GM19238 (cell line): ENCODE data around the gene TTC22.
"Not testable (repeated sequence)": the region's sequence is repeated elsewhere in the genome, so short reads cannot be mapped to it uniquely, and the experiment has no call there.

Experiments used
- DNase-seq: peaks from one replicate; pipeline ENCODE4 v3.0.0; 2011; ENCODE audit warnings: low spot score; ENCODE audit not compliant: insufficient read length

TTC22 gene

DNA sequence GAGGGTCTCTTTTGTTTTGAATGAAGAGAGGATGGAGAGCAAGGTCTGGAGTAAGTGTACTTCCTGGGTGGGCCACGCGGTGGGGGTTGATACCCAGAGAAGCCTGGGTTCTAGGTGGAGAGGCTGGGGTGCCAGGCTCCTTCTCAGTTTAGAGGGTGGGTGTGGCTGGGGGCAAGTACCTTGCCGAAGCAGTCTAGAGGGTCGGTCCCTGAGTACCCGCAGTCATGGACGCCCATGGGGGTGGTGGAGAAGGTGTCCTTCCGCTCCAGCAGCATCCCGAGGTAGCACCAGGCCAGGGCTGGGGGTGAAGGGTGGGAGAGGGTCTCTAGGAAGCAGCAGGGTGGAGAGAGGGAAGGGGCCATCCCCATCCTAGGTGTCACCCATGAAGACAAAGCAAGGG is 14.3 kb downstream of the TTC22 start:
- no peak for DNase-seq

DNA sequence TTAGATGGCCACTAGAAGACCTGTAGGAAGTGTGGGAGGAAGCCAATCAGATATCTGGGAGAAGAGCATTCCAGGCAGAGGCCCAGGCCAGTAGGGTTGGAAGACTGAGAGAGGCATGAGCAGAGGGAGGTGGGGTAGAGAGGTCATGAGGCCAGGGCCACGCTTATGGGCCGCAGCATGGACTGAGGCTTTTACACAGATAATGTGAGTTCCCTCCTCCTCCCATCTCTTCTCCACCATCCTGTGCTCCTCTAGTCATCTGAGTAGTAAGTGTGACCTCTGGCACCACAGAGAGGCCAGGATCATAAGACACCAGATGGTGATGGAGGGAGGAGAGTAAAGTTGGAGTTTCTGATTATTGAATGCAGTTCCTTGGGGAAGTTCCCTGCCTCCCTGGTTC is 17.1 kb downstream of the TTC22 start:
- DNase-seq: no peak

DNA sequence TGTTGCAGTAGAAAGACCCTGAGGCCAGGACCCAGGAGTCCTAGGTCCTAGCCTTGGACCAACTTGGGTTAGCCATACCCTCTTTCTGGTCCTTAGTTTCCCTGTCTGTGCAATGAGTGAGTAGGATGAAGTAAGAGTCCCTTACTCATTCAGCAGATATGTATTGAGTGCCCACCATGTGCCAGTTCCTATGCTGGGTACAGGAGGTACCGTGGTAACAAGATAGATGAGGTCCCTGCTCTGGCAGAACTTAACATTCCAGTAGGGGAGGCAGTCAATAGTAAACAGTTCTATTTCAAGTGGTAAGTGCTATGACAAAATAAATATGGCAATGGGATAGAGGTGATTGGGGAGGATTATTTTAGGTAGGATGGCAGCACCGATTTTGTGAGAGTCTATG is 18.5 kb downstream of the TTC22 start:
- DNase-seq: no peak

DNA sequence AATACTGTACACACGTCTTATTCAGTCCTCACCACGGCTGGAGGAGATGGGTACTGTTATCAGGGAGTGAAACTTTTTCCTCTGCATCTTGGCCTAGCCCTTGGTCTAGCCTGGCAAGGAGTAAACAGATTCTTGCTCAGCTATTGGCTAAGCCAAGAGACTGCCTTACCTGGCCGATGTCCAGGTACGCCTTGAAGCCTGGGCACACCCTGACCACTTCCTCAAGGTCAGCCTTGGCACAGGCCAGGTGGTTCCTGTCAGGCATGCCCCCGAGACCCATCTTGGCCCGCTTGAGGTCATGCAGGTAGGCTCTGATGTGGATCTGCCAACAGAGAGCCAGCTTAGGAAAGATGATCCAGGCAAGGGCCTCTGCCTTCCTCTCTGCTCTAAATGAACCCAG is 19.0 kb downstream of the TTC22 start:
- no peak for DNase-seq

DNA sequence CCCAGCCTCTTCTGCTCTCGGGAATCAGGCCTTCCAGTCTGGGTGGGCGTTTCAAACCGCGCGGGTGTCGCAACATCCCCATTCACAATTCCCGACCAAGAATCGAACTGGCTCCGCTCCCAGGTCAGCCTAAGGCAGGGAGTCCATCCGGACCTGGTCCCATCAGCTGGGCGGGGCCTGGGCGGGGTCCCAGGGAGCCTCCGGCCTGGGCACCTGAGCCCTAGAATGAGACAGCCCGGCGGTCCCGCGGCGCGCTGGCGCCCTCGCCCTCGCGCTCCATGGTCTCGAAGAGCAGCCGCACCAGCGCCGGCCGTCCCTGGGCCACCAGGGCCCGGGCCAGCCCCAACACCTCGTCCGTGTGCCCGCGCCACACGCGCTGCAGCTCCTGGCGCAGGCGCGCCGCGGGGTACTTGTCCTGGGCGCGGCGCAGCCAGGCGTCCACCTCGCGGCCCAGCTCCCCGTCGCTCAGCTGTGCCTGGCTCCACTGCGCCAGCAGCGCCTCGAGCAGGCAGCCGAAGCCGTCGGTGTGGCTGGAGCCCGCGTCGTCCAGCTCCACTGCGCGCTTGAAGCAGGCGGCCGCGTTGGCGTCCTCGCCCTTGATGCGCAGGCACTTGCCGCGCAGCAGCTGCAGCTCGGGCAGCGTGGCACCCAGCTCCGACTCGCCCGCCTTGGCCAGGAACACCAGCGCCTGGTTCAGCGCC is 19.9 kb downstream of the TTC22 start:
- no peak for DNase-seq

- no peak for DNase-seq
These were observed 23.7 kb downstream of the TTC22 start for GRCh38 chr1:54777431-54777830.

DNA sequence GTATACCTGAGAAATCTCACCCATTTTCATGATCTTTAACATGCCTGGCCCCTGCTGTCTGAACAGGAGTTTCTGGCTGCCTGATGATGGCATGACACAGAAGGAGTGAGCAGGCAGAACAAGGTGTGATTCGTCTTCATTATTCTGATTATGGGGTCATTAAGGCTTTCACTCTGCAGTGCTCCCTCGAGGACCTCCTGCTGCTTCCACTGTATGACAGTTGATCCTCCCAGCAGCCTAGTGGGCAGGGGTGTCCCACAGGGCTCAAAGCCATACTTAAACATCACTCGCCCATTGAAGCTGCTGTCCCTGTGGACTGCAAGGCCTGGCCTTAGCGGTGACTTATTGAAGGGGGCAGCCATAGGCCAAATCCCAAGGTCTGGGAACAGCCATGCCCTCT is 24.1 kb downstream of the TTC22 start:
- DNase-seq: no peak

DNA sequence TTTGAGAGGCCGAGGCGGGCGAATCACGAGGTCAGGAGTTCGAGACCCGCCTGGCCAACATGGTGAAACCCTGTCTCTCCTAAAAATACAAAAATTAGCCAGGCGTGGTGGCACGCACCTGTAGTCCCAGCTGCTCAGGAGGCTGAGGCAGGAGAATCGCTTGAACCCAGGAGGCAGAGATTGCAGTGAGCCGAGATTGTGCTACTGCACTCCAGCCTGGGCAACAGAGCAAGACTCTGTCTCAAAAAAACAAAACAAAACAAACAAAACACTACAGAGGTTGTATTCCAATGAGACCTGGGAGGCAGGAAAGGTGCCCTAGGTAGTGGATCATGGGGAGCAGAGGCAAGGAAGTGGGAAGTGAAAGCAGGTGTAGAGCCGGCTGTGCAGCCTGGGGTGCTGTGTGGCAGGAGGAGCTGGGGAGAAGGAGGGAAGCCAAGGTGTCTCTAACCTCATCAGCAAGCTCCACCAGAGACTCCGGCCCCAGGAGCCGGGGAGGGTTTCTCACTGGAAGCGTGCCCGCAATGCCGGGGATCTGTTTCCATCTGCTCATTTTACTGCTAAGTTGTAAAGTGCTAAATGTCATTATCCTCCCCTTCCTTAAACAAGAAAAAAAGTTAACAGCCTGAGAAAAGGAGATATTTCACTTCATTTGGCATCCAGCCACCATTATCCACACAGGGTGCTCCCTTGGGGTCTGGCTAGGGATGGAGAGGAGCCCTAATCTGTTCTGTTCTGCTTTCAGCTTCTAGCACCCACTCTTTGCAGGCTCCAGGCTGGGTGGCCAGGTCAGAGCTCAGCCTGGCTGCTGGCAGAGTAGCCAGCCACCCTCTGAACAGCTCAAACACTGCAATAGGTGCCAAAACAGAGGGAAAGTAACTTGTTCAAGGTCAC is 25.0 kb downstream of the TTC22 start:
- not testable (repeated sequence) for DNase-seq

- no peak for DNase-seq
These were observed 26.2 kb downstream of the TTC22 start for GRCh38 chr1:54774820-54775498.

- DNase-seq: no peak
These were observed 28.2 kb downstream of the TTC22 start for GRCh38 chr1:54772951-54773350.

GRCh38 chr1:54768093-54768492 is 33.0 kb downstream of the TTC22 start:
- no peak for DNase-seq

DNA sequence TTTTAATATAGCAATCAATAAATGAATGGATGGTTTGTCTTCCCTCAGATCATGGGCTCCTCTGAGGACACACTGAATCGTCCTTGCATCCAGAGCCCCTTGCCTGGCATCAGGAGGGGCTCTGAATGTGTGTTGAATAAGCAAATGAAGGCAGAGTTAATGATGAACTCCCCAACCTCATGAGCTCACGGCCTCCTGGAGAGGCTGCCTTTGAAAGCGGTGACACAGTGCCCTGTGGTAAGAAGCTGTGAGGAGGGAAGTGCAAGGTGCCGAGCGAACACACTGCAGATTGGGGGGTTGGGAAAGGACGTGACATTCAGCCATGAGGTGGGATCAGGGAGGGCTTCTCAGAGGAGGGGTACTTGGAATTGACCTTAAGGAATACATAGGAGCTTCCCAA is 33.6 kb downstream of the TTC22 start:
- DNase-seq: no peak

GRCh38 chr1:54766726-54767125 is 34.4 kb downstream of the TTC22 start:
- no peak for DNase-seq

DNA sequence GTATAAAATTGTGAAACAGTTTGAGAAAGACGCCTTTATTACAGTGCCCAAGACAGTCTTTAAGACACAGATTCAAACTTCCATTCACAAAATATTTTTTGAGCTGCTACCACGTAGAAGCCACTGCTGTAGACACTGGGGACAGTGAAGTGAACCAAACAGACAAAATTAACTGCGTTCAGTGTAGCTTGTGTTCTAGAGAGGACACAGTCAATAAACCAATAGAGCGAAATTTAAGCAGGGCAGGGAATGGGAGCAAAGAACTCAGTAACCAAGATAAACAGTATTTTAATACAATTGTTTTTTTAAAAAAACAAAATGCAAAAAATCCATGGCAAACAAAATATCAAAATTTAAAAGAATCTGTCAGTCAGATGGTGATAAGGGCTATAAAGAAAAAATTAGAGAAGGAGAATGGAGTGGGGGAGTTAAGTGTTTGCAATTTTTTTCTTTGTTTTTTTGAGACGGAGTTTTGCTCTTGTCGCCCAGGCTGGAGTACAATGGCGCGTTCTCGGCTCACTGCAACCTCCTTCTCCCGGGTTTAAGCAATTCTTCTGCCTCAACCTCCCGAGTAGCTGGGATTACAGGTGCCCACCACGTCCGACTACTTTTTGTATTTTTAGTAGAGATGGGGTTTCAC is 36.1 kb downstream of the TTC22 start:
- DNase-seq: no peak

DNA sequence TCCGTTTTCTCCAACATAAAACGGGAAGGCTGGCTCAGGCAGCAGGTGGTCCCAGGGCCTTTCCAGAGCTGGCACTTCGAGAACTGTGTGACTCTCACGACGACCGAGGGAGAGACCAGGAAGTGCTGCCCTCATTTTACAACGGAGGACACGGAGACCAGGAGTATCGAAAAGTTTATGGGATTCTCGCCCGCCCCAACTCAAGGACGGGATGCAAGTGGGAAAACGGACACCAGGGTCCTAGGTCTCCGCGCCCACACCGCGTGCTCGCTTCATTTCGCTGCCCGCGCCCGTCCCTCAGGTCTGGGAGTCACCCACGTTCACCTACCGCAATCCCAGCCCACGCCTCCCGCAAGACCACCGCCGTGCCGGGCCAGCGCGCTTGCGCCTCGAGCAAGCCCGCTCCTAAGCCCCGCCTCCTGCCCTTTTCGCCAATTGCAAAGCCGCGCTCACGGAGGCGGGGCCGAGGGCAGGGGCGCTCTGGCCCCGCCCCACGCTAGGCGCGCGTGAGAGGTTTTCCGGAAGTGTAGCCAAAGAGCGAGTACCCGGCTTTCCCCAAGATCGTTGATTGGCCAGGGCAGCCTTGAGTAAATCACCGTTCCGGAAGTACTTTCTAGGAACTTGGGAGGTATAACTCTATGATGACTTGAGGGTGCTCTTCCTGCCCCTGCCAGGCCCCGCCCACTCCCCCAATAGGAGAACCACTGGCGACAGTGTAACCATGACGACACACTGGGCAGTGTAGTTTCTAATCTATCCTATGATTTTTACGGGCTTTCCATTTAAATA is 36.8 kb downstream of the TTC22 start, which contains the start of gene PARS2:
Gene PARS2 (minus strand): TSS at position 391 of the 789 bp plus-strand sequence. CDS start 5,362 bp downstream, outside the sequence.
- DNase-seq: peak; percentile 98

DNA sequence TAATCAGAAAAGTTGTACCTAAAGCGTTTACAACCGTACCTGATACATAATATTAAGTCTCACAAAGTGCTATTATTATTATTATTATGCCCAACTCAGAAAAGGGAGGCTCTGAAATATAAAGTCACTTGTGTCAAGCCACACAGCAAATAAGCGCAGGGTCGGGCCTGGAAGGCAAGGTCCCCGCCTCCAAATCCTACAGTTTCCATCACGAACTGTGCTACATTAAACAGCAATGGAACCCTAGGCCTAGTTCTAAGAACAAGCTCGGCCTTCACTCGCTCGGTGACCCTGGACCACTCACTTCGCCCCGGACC is 37.3 kb downstream of the TTC22 start:
- no peak for DNase-seq

GRCh38 chr1:54758678-54759348 is 42.3 kb downstream of the TTC22 start:
- no peak for DNase-seq

DNA sequence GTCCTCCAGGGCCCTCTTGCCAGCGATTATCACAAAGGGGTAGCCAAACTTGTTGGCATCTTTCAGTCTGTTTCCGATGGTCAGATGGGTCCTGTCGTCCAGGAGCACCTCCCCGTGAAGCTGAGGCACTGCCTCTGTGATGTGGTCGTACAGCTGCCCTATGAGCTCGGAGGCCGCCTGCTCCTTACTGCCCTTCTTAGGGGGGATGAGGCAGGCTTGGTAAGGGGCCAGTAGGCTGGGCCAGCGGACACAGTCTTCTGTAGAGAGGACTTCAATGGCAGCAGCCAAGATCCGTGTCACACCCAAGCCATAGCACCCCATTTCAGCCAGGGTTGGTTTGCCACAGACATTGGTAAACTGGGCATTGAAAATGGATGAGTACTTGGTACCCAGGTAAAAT is 43.3 kb downstream of the TTC22 start:
- no peak for DNase-seq

- no peak for DNase-seq
These were observed 46.4 kb downstream of the TTC22 start for GRCh38 chr1:54754486-54755285.

DNA sequence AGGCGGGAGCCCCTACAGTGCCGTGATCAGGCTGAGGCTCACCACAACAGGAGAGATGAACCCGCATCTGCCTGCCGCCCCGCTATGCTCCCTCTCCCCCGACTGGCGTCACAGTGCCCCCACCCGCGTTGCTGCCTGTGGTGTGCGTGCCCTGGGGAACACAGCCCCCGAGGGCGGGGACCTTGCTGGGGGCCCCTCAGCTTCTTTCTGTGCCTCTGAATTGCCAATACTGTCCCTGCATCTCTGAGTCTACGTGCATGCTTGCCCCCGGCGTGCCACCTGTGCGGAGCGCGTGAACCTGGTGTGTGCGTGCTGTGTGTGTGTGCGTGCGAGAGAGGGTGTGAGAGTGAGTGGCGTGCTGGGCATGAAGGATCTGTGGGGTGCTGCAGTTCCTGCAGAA is 47.1 kb downstream of the TTC22 start:
- no peak for DNase-seq
